ENCODE results near the gene KREMEN1.

The KREMEN1 gene

DNA sequence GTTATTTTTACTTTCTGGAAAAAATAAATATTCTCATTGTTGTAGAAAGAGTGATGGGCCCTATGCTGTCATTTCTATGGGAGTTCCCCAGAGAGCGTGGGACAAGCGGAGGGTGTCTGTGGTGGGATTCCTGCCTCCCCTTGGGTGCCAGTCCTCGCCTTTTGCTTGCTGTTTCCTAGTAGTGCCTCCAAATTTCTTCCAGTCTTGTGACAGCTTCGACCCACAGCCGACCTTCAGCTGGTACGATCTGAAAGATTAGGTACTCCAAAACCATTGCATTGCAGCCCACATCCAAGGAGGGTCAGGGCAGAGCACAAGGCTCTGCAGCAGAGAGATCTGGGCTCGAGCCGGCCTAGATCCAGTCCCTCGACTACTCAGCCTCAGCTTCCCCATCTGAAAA is 73.9 kb downstream of the KREMEN1 start:
- H3K4me3 ChIP-seq (ENCODE audit: low read depth, low read length), result no peak overlapping the region
- DNase-seq, result no peak
- peaks cover 4% of the 10 kb centered on the region for H3K27me3 ChIP-seq (replicated peaks)
- H3K36me3 ChIP-seq (replicated peaks), result no peaks in the 10 kb centered on the region
- no peak overlapping the region for H3K27ac ChIP-seq
- TF ChIP-seq, protein P1, sequence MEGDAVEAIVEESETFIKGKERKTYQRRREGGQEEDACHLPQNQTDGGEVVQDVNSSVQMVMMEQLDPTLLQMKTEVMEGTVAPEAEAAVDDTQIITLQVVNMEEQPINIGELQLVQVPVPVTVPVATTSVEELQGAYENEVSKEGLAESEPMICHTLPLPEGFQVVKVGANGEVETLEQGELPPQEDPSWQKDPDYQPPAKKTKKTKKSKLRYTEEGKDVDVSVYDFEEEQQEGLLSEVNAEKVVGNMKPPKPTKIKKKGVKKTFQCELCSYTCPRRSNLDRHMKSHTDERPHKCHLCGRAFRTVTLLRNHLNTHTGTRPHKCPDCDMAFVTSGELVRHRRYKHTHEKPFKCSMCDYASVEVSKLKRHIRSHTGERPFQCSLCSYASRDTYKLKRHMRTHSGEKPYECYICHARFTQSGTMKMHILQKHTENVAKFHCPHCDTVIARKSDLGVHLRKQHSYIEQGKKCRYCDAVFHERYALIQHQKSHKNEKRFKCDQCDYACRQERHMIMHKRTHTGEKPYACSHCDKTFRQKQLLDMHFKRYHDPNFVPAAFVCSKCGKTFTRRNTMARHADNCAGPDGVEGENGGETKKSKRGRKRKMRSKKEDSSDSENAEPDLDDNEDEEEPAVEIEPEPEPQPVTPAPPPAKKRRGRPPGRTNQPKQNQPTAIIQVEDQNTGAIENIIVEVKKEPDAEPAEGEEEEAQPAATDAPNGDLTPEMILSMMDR (IDR thresholded peaks at IDR 0.05; ENCODE audit: low read depth, low read length, missing control alignments), result no peak
- in situ Hi-C loops (cut with HindIII; ENCODE audit: low pct_ligation_motif_present, low sequenced_read_pairs), result no loop called here

DNA sequence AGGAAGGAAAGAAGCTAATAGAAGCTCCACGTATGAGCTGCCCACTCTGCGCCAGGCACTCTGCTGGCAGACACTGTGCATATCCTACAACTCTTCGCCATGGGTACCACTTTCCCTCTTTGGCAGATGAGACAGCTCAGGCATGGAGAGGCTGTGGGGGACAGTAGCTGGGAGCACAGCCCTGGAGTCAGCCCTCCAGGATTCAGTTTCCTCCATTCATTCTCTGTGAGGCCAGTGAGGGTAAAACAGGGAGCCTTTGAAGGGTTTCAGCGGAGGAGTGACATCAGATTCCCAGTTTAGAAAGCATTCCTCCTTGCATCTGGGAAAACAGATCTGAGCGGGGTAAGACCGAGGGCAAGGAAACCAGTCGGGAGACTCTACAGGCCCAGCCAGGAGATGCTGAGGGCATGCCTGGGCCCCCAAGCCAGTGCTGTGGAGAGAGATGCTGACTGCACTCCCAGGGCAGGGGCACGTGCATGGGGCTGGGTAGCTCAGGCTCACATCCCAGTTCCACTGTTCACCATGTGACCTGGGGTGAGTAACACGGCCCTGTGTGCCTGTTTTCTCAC is 74.6 kb downstream of the KREMEN1 start:
- in situ Hi-C loops (cut with HindIII; ENCODE audit: low pct_ligation_motif_present, low sequenced_read_pairs), result no loop called here
- TF ChIP-seq, protein P1 (IDR thresholded peaks at IDR 0.05; ENCODE audit: low read depth, low read length, missing control alignments), result no peak
- no peaks in the 10 kb centered on the region for H3K36me3 ChIP-seq (replicated peaks)
- H3K27me3 ChIP-seq (replicated peaks), result peaks cover 4% of the 10 kb centered on the region
- no peak overlapping the region for H3K27ac ChIP-seq
- no peak for DNase-seq
- no peak overlapping the region for H3K4me3 ChIP-seq (ENCODE audit: low read depth, low read length)

DNA sequence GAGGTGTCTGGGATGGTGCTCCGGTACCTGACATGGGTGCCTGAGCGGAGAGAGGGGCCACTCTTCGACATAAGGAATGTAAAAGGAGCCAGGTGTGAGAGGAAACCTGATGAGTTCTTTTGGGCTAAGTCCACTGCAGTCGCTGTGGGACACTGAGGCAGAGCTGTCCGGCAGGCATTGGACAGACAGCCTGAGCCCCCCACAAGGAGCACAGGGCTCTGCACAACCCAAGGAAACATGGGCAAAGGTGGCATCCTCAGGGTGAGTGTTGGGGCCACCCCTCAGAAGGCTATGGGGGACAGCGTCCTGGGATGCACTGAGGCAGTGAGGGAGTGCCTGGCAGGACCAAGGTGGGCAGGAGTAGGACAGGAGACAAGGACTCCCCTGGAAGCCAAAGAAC is 75.2 kb downstream of the KREMEN1 start:
- TF ChIP-seq, protein P1 (IDR thresholded peaks at IDR 0.05; ENCODE audit: low read depth, low read length, missing control alignments), result no peak
- Histone ChIP-seq H3K27ac (no peak overlapping the region), H3K4me3 (ENCODE audit: low read depth, low read length) (no peak overlapping the region), H3K36me3 (replicated peaks) (no peaks in the 10 kb centered on the region), H3K27me3 (replicated peaks) (peaks cover 4% of the 10 kb centered on the region)
- in situ Hi-C loops (cut with HindIII; ENCODE audit: low pct_ligation_motif_present, low sequenced_read_pairs), result no loop called here
- no peak for DNase-seq

DNA sequence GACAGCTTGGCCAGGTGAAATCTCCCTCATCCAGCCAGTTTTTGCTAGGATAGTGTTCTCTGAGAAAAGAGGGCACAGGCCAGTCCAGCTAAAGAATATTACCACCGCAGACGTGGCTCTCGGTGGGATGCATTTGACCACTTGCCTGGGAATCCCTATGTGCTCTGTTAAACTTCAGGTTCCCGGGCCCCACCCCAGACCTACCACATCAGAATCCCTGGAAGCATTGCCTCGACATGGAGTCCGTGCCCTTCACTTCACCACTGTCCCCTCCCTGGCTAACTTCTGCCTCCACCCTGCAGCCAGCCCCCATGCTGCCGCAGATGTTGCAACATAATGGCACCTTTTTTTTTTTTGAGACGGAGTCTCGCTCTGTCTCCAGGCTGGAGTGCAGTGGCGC is 76.0 kb downstream of the KREMEN1 start:
- in situ Hi-C loops (cut with HindIII; ENCODE audit: low pct_ligation_motif_present, low sequenced_read_pairs), result no loop called here
- DNase-seq, result no peak
- TF ChIP-seq, protein P1 (IDR thresholded peaks at IDR 0.05; ENCODE audit: low read depth, low read length, missing control alignments), result no peak
- peaks cover 4% of the 10 kb centered on the region for H3K27me3 ChIP-seq (replicated peaks)
- no peaks in the 10 kb centered on the region for H3K36me3 ChIP-seq (replicated peaks)
- no peak overlapping the region for H3K27ac ChIP-seq
- no peak overlapping the region for H3K4me3 ChIP-seq (ENCODE audit: low read depth, low read length)

DNA sequence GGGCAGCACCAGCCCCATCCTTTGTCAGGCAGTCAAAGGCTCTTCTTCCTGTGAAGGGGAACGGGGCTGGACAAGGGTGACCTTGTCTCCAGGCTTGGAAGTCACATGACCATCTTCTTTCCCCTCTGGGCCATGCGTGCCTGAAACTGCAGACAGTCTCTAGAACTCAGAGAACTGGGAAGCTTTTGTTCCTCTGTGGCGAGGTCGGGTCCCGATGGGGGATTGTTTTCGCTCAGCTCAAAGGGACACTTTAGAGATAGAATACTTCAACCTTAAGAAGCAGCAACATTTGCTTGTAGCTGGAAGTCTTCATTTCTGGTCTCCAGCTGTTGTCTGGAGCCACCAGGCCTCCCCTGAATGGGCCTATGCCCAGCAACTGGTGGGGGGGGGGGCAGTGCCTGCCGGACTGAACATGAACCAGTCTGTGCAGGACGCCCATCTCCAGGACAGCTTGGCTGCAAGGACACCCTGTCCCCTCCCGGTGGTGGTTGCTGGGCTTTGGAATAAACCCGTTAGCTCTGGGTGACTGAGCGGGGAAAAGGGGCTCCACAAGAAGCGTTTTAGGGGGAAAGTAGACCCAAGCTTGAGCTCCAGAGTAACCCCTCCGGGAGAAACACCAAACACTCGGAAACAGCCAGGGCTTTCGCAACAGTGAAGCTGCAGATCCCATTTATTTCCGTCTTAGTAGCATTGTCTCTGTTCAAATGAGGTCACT is 77.2 kb downstream of the KREMEN1 start:
- in situ Hi-C loops (cut with HindIII; ENCODE audit: low pct_ligation_motif_present, low sequenced_read_pairs), result no loop called here
- Histone ChIP-seq H3K27ac (no peak overlapping the region), H3K4me3 (ENCODE audit: low read depth, low read length) (no peak overlapping the region)

More for the DNA sequence above, 77.2 kb downstream of the KREMEN1 start:
- no peaks in the 10 kb centered on the region for H3K36me3 ChIP-seq (replicated peaks)
- TF ChIP-seq, protein P1 (IDR thresholded peaks at IDR 0.05; ENCODE audit: low read depth, low read length, missing control alignments), result no peak
- no peak for DNase-seq
- peaks cover 4% of the 10 kb centered on the region for H3K27me3 ChIP-seq (replicated peaks)

Data from brain microvascular endothelial cell (primary cell).